Cerebellar cortex (tissue), 1 donor: ENCODE data around the gene TRH.

Experiments
- DNase-seq: peaks from one replicate; pipeline ENCODE4 v3.0.0-alpha.2; 2015; ENCODE audit warnings: low spot score

TRH gene, protein sequence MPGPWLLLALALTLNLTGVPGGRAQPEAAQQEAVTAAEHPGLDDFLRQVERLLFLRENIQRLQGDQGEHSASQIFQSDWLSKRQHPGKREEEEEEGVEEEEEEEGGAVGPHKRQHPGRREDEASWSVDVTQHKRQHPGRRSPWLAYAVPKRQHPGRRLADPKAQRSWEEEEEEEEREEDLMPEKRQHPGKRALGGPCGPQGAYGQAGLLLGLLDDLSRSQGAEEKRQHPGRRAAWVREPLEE

GRCh38 chr3:129974564-129974832 is at the start of gene TRH:
TSS of gene TRH (plus strand) at chr3:129974720. CDS start at chr3:129975817, 1,097 bp downstream.
- DNase-seq, result no peak

- no peak for DNase-seq
These were observed 47.4 kb upstream of the TRH start for GRCh38 chr3:129927072-129927471.

DNA sequence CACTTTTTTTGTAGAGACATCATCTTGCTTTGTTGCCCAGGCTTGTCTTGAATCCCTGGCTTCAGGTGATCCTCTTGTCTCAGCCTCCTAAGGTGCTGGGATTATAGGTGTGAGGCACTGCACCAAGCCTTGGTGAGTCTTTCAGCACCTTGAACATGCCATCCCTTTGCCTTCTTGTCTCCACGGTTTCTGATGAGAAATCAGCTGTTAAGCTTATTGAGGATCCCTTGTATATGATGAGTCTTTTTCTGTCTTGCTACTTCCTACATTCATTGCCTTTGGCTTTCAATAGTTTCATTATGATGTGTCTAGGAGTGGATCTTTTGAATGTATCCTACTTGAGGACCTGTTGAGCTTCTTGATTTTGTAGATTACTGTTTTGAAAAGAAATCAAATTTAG is 45.1 kb upstream of the TRH start:
- DNase-seq, result no peak

GRCh38 chr3:129933471-129933870 is 41.0 kb upstream of the TRH start:
- no peak for DNase-seq

DNA sequence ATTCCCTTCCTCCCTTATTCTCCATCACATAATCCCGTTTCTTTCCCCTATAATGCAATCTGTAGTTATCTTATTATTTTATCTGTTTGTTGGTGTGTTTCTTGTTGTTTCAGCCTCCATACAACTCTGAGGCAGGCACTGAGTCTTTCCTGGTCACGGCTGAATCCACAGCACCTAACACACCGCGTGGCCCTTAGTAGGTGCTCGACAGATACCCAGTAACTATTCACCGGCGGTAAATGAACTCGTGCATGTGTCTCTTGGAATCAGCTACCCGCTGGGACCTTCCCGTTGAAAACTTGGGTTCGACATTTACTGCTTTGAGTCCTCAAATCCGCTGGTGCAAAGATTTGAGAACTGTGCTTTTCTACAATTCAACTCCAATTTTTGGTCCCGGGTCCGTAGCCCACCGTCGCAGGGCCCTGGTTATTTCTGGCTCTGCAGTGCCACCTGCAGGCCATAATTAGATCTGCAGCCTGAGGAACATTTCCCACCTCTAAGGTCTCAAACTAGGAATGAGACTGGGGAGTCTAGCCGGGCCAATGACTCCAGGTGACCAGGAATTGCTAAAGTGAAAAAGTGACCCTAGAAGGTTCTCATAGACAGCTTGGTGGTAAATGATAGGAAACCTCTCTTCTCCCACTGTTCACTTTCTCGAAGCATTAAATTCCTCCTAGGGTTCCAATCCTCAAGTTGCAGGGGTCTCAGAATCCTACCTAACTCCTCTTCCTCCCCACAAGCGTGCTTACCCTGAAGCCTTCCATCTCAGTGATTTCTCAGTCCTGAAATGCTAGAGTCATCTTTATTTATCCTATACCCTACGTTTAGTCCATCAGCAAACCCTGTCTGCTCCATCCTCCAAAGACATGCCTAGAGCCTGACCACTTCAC is 40.0 kb upstream of the TRH start:
- DNase-seq, result peak; percentile 56

DNA sequence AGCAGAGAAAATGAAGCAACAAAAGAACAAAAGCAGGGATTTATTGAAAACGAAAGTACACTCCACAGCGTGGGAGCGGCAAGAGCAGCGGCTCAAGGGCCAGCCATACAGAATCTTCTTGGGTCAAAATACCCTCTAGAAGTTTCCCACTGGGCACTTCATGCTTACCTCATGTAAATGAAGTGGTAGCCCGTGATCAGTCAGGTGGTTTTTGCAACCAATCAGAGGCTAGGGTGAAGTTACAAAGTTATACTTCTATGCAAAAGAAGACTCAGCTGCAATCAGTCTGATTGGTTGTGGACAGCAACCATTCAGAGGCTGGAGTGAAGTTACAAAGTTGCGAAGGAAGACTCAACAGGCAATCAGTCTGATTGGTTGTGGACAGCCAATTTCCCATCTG is 37.8 kb upstream of the TRH start:
- DNase-seq, result peak; percentile 8

DNA sequence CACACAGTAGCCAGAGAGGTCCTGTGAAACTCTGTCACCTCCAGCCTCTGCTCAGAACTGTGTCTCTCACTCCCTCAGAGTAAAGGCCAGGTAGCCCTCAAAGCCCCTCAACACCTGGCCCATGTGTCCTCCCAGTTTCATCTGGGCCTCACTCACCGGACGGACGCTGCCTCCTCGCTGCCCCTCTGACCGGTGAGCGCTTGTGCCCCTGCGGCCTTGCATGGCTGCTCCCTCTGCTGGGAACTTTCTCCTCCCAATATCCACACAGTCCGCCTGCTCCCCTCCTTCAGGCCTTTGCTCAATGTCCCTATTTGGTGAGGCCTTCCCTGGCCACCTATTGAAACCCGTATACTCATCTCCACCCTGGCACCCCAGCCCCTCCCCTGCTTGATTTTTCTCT is 36.8 kb upstream of the TRH start:
- DNase-seq, result no peak

GRCh38 chr3:129938140-129938930 is 36.2 kb upstream of the TRH start:
- no peak for DNase-seq

- DNase-seq, result no peak
These were observed 34.4 kb upstream of the TRH start for GRCh38 chr3:129940086-129940485.

GRCh38 chr3:129942296-129942695 is 32.2 kb upstream of the TRH start:
- DNase-seq, result peak; percentile 81

DNA sequence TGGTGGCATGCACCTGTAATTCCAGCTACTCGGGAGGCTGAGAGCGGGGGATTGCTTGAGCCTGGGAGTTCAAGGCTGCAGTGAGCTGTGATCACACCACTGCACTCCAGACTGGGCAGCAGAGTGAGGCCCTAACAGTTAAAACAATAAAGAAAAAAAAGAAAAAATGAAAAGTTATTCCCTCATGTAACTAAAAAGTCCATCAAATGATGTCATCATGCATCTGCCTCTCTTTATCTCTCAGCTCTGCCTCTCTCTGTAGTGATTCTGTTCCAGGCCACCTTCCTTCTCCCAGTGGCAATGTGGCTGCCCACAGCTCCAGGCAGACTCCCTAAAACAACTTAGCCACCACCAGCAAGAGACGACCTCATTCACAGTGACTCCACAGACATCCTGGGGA is 31.5 kb upstream of the TRH start:
- DNase-seq, result no peak

- no peak for DNase-seq
These were observed 29.8 kb upstream of the TRH start for GRCh38 chr3:129944709-129945108.

DNA sequence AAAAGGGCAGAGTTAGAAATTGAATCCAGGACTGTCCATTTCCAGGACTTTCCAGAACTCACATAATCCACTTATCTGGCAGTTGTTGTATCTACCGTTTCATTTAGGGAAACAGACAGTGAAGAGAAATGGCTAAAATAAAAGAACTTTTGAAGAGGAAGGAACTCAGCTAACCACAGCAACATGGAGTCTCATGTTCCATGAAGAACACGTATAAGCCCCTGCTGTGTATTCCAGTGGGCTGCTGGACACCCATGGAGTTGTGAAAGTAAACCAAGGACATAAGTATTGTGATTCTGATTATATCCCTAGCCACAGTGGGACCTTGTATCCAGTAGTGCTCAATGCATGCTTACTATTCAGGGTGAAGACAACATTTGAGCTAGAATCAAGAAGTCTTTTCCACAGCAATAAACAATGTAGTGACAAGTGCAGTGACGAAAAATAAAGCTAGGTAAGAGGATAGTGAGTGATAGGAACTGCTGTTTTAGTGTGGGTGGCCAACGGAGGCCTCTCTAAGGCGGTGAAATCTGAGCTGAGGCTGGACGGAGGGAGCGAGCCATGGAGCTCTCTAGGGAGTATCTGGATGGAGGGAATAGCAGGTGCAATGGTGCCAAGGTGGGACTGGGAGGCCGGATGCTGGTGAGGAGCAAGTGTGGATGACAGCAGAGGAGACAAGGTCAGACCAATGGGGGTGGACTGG is 26.8 kb upstream of the TRH start:
- no peak for DNase-seq

DNA sequence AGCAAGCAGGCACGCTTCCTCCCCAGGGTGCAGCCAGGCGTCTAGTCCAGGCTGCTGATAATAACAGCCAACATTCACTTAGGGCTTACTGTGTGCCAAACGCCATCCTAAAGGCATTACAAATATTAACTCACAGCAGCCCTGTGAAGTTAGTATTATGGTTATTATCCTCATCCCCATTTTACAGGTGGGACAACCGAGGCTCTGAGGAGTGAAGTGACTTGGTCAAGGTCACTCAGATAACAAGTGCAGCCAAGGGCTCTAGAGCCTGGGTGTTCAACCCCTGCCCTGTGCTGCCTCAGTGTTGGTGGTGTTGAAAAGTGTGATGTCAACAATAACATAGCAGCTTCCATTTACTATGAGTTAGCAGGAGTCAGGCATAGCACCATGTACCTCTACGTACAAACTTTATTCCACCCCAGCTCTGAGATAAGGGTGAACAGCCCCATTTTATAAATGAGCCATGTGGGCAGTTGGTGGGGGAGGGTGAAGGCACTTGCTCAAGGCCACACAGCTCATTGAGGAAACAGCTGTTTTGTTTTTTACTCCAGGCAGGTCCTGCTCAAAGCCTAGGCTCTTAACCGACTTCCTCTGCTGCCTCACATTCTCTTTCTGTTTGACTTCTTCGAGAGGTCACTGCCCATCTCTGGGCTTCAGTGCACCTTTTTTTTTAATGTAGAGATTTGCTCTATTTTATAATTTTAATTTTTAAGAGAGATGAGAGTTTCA is 24.0 kb upstream of the TRH start:
- DNase-seq, result no peak

DNA sequence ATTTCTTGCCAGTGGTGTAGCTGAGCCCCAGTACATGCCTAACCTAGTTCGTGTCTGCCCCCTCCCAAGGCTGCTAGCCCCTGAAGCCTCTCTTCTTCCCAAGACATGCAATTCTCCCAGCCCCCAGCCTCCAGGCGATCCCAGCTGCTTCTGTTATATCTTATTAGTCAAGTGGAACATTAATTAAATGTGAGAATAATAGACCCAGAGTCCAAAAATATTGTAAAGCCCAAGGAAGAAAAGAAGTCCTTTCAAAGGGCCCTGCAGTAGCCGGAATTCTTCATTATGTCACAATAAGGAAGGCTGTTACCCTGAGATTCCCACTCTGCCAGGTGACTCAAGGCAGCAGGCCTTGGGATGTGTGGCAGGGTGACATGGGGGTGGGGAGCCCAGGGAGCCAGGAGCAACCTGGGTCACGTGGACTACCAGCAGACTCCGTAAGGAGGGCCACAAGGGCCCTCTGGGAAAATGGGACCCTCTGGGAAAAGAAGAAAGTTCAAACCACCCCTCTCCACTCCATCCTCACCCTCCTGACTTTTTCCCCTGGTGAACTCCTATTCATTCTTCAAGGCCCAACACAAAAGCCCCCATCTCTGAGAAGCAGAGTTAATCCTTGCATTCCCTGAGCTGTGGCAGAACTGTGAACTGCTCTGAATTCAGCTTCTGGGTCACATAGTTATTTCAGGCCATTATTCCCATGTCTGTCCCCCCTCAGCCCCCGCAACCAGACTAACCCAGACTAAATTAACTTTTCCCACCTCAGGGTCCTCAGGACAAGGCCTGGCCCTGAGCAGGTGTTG is 21.8 kb upstream of the TRH start:
- DNase-seq, result no peak

GRCh38 chr3:129953621-129954020 is 20.9 kb upstream of the TRH start:
- no peak for DNase-seq

- DNase-seq, result no peak
These were observed 20.0 kb upstream of the TRH start for GRCh38 chr3:129954514-129954913.

GRCh38 chr3:129956936-129957335 is 17.6 kb upstream of the TRH start:
- no peak for DNase-seq

GRCh38 chr3:129958755-129959154 is 15.8 kb upstream of the TRH start:
- no peak for DNase-seq

DNA sequence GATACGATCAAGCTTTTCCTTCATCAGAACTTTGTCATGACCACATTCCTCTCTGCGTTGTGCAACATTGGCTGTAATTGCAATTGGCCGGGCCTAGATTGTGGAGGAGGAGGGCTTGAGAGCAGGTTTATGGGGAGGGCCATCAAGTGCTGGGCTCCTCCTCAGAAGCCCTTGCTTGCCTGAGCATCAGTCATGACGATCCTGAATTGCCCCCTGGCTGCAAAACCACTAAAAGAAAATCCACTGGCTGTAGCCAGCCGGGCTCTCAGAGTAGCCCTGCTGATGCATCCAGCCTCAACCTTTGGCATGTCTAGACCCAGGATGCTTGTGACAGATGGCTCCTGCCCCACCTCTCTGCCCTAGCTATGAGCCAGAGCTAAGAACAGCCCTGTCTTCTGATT is 13.4 kb upstream of the TRH start:
- DNase-seq, result peak; percentile 89

DNA sequence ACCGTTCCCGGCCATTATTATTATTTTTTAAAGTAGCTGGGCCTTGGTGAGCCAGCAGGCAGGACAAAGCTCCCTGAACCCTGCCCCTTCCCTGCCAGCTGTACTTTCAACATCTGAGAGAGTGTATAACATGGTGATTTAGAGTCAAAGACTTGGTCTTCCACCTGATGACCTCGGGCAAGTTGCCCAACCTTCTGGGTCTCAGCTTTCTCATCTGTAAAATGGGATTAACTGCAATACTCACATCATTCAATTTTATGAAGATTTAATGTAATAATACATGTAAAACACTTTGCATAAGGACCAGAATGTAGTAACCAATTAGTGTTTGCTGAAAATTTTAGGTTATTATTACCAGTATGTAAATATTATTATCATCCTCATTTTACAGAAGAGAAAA is 11.9 kb upstream of the TRH start:
- DNase-seq, result no peak
